Measurements from ENCODE around the gene SLC37A2. TPM values are rescaled to one million over a fixed set of nuclear protein-coding genes. Genes with fewer than 3 reads are reported as not detected.

The SLC37A2 gene
- total and polyA plus RNA-seq, 2 of the 13 experiments (the other 11 are each of a cell fraction or from before 2014, with no cell fraction given), result 4.6 to 7.1 TPM

DNA sequence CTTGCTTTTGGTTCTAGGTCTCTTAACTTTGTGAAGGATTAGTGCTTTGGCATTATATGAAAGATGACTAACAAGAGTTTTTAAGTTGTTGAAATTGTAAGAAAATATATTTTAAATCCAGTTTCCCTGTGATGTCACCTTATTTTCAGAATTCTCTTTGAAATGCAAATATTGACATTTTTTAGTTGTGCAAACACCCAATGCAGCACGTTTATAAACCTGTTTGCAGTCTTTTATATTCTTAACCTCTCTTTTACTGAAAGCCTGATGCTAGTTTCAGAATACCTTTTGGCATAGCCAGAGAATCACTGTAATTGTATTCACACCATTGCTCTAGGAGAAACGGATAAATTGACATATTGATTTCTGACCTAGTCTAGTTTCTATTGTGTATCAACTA, 42.8 kb upstream of the SLC37A2 start:
- no peak for DNase-seq (ENCODE audit: low spot score)
- Histone ChIP-seq H3K9ac (ENCODE audit: insufficient read depth, low read depth, low read length) (no peak overlapping the region), H2AFZ (ENCODE audit: low read length) (no peak overlapping the region), H3K27ac (ENCODE audit: extremely low read length, insufficient read depth, low read length) (no peak overlapping the region), H3K36me3 (replicated peaks in 1 of 2; ENCODE audit: control insufficient read depth in 1 of 2, insufficient read depth in 2 of 2, low read length in 2 of 2) (no peaks in the 10 kb centered on the region), H4K20me1 (ENCODE audit: insufficient read depth, low read length) (no peaks in the 10 kb centered on the region), H3K79me2 (ENCODE audit: insufficient read depth, low read length) (no peaks in the 10 kb centered on the region), H3K4me2 (ENCODE audit: low read depth, low read length) (no peak overlapping the region), H3K27me3 (ENCODE audit: control insufficient read depth in 1 of 2, insufficient read depth in 2 of 2, low read length in 2 of 2) (no peaks in the 10 kb centered on the region), H3K9me3 (ENCODE audit: low read length) (no peaks in the 10 kb centered on the region), H3K4me1 (ENCODE audit: insufficient read depth, low read length) (0 out of 2 replicates have a peak, but pooled peaks cover 5% of the 10 kb centered on the region), H3K4me3 (replicated peaks in 1 of 3; ENCODE audit: insufficient read depth in 1 of 3, low read depth in 2 of 3, low read length in 3 of 3) (no peak overlapping the region)
- WGBS (ENCODE audit: low lambda C conversion rate), result 47% methylated on average over 2 of the region's 2 CpGs
- BruUV-seq (replicated peaks), result no TSS peak
- no peak for TF ChIP-seq ZNF549 (CRISPR knock-in tag; IDR thresholded peaks at IDR 0.05)
- TF ChIP-seq, protein P1, sequence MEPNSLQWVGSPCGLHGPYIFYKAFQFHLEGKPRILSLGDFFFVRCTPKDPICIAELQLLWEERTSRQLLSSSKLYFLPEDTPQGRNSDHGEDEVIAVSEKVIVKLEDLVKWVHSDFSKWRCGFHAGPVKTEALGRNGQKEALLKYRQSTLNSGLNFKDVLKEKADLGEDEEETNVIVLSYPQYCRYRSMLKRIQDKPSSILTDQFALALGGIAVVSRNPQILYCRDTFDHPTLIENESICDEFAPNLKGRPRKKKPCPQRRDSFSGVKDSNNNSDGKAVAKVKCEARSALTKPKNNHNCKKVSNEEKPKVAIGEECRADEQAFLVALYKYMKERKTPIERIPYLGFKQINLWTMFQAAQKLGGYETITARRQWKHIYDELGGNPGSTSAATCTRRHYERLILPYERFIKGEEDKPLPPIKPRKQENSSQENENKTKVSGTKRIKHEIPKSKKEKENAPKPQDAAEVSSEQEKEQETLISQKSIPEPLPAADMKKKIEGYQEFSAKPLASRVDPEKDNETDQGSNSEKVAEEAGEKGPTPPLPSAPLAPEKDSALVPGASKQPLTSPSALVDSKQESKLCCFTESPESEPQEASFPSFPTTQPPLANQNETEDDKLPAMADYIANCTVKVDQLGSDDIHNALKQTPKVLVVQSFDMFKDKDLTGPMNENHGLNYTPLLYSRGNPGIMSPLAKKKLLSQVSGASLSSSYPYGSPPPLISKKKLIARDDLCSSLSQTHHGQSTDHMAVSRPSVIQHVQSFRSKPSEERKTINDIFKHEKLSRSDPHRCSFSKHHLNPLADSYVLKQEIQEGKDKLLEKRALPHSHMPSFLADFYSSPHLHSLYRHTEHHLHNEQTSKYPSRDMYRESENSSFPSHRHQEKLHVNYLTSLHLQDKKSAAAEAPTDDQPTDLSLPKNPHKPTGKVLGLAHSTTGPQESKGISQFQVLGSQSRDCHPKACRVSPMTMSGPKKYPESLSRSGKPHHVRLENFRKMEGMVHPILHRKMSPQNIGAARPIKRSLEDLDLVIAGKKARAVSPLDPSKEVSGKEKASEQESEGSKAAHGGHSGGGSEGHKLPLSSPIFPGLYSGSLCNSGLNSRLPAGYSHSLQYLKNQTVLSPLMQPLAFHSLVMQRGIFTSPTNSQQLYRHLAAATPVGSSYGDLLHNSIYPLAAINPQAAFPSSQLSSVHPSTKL (CRISPR knock-in tag; IDR thresholded peaks at IDR 0.05), result 0 out of 2 replicates have a peak, but pooled peaks have one; percentile 12
- in situ Hi-C loops (cut with HindIII; ENCODE audit: extremely low pct_ligation_motif_present, low pct_unique_long_range_greater_than_20kb) (no loop called here), intact Hi-C loops (cut with micrococcal nuclease; ENCODE audit: unreplicated experiment) (no loop called here)
- FAIRE-seq, result no peak
- ATAC-seq, result no peak
- POLR2A ChIA-PET, result no interaction called here
- CTCF ChIA-PET (ENCODE audit: low intra/inter-chr PET ratio, low total read pairs), result no interaction called here

DNA sequence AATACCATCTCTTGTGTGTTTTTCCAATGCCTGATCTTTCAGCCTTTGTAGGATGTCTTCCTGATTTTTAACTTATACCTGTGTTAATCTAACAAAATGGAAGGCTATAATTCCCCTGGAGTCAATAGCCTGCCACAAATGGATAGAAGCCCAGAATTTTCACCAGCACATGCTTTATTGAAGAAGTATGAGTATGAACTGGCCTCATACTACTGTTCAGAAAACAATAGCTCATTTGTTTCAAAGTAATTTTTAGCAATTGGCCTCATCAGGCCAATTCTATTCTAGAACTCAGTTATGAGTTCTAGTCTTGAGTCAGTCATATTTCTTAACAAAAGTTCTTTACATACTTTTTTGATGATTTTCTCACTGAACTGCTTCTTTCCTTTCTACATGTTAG, 40.6 kb upstream of the SLC37A2 start:
- Histone ChIP-seq H3K27me3 (ENCODE audit: control insufficient read depth in 1 of 2, insufficient read depth in 2 of 2, low read length in 2 of 2) (no peaks in the 10 kb centered on the region), H3K9ac (ENCODE audit: insufficient read depth, low read depth, low read length) (no peak overlapping the region), H3K36me3 (replicated peaks in 1 of 2; ENCODE audit: control insufficient read depth in 1 of 2, insufficient read depth in 2 of 2, low read length in 2 of 2) (no peaks in the 10 kb centered on the region), H3K4me3 (replicated peaks in 1 of 3; ENCODE audit: insufficient read depth in 1 of 3, low read depth in 2 of 3, low read length in 3 of 3) (no peak overlapping the region), H3K4me2 (ENCODE audit: low read depth, low read length) (no peak overlapping the region), H3K4me1 (ENCODE audit: insufficient read depth, low read length) (0 out of 2 replicates have a peak, but pooled peaks cover 5% of the 10 kb centered on the region), H4K20me1 (ENCODE audit: insufficient read depth, low read length) (no peaks in the 10 kb centered on the region), H3K79me2 (ENCODE audit: insufficient read depth, low read length) (no peaks in the 10 kb centered on the region), H3K9me3 (ENCODE audit: low read length) (no peaks in the 10 kb centered on the region), H2AFZ (ENCODE audit: low read length) (no peak overlapping the region), H3K27ac (ENCODE audit: extremely low read length, insufficient read depth, low read length) (no peak overlapping the region)
- POLR2A ChIA-PET, result no interaction called here
- intact Hi-C loops (cut with micrococcal nuclease; ENCODE audit: unreplicated experiment) (no loop called here), in situ Hi-C loops (cut with HindIII; ENCODE audit: extremely low pct_ligation_motif_present, low pct_unique_long_range_greater_than_20kb) (no loop called here)
- CTCF ChIA-PET (ENCODE audit: low intra/inter-chr PET ratio, low total read pairs), result no interaction called here
- no TSS peak for BruUV-seq (replicated peaks)
- DNase-seq (ENCODE audit: low spot score) (no peak), ATAC-seq (no peak), FAIRE-seq (no peak)
- TF ChIP-seq HCFC1 (IDR thresholded peaks at IDR 0.05; ENCODE audit: low read depth, low read length) (no peak), ZNF317 (CRISPR knock-in tag; IDR thresholded peaks at IDR 0.05) (no peak), ZNF629 (CRISPR knock-in tag; conservative IDR thresholded peaks at IDR 0.05) (no peak), ZNF331 (CRISPR knock-in tag; IDR thresholded peaks at IDR 0.05) (no peak), ZNF160 (CRISPR knock-in tag; IDR thresholded peaks at IDR 0.05) (no peak), ZNF556 (CRISPR knock-in tag; IDR thresholded peaks at IDR 0.05; ENCODE audit: borderline replicate concordance) (no peak), THYN1 (CRISPR knock-in tag; IDR thresholded peaks at IDR 0.05; ENCODE audit: borderline replicate concordance, low read depth) (no peak), FOXP1 (IDR thresholded peaks at IDR 0.05) (no peak), FOXP1 (CRISPR knock-in tag; IDR thresholded peaks at IDR 0.05) (no peak), MYNN (CRISPR knock-in tag; IDR thresholded peaks at IDR 0.05; ENCODE audit: low read depth) (no peak), ZNF709 (CRISPR knock-in tag; IDR thresholded peaks at IDR 0.05) (no peak)
